ENCODE results near the gene TSSK1B. TPM values are rescaled to one million over a fixed set of nuclear protein-coding genes. Genes with fewer than 3 reads are reported as not detected.

The TSSK1B gene
- total and polyA plus RNA-seq, 2 of the 8 experiments (the other 6 are each of a cell fraction or from before 2014, with no cell fraction given), result 0.05 TPM; not detected in 1

GRCh38 chr5:113437111-113437510 lies 2.3 kb upstream of the TSSK1B start (continued):
- TF ChIP-seq KDM5A (IDR thresholded peaks at IDR 0.05; ENCODE audit: low read length) (no peak), SIX5 (IDR thresholded peaks at IDR 0.05; ENCODE audit: low read depth, low read length) (no peak)
